Subcutaneous abdominal adipose tissue (tissue), 5 donors: ENCODE data around the gene CREB3.

Experiments
- H3K27ac ChIP-seq: one replicate; pipeline ENCODE4 v1.7.0; 2013; ENCODE audit warnings: low read depth, mild to moderate bottlenecking, inconsistent platforms, low read length, moderate library complexity
- H3K27me3 ChIP-seq, 5 donors: one replicate each; pipeline ENCODE4 v1.7.0; 2013; ENCODE audit warnings: low read length in 5 of 5, inconsistent platforms in 1 of 5; ENCODE audit not compliant: control insufficient read depth in 5 of 5, insufficient read depth in 4 of 5
- H3K36me3 ChIP-seq, 5 donors: one replicate each; pipeline ENCODE4 v1.7.0; 2013; ENCODE audit warnings: low read length in 5 of 5; ENCODE audit not compliant: control insufficient read depth in 5 of 5, insufficient read depth in 5 of 5
- H3K4me1 ChIP-seq, 5 donors: one replicate each; pipeline ENCODE4 v1.7.0; 2013; ENCODE audit warnings: low read length in 5 of 5, mild to moderate bottlenecking in 3 of 5, moderate library complexity in 1 of 5; ENCODE audit not compliant: control insufficient read depth in 5 of 5, insufficient read depth in 5 of 5
- H3K4me3 ChIP-seq, 5 donors: one replicate each; pipeline ENCODE4 v1.7.0; 2013; ENCODE audit warnings: low read length in 5 of 5, low read depth in 1 of 5
- H3K9ac ChIP-seq, 5 donors: one replicate each; pipeline ENCODE4 v1.7.0; 2013; ENCODE audit warnings: low read length in 5 of 5, mild to moderate bottlenecking in 4 of 5, moderate library complexity in 3 of 5
- H3K9me3 ChIP-seq, 5 donors: one replicate each; pipeline ENCODE4 v1.7.0; 2013; ENCODE audit warnings: low read length in 5 of 5; ENCODE audit not compliant: control insufficient read depth in 5 of 5
- donor health status: healthy.
- donor health status: healthy.
- donor health status: healthy.
- donor health status: healthy.
- donor health status: healthy.

CREB3 gene

GRCh38 chr9:35755071-35755470, 22.6 kb downstream of the CREB3 start:
- no peak overlapping the region for H3K27ac ChIP-seq
- H3K27me3 ChIP-seq: no peaks in the 10 kb centered on the region
- H3K4me1 ChIP-seq: peaks cover 5 to 44% (median 36%) of the 10 kb centered on the region in 5 donors
- H3K9me3 ChIP-seq: no peaks in the 10 kb centered on the region
- H3K4me3 ChIP-seq: no peak overlapping the region
- peaks cover 8 to 47% (median 43%) of the 10 kb centered on the region in 5 donors for H3K36me3 ChIP-seq
- no peak overlapping the region for H3K9ac ChIP-seq

- H3K4me3 ChIP-seq: peak overlapping the region; percentile 42 to 66 (median 59)
- H3K27ac ChIP-seq: peak overlapping the region; percentile 95
- H3K36me3 ChIP-seq: peaks cover 8 to 37% (median 31%) of the 10 kb centered on the region in 5 donors
- H3K9me3 ChIP-seq: no peaks in the 10 kb centered on the region
- H3K4me1 ChIP-seq: peaks cover 5 to 38% (median 32%) of the 10 kb centered on the region in 5 donors
- H3K27me3 ChIP-seq: no peaks in the 10 kb centered on the region
- peak overlapping the region in 3 of 5 donors; percentile 50 to 79 (median 78) for H3K9ac ChIP-seq
Measured at GRCh38 chr9:35756275-35757225, 24.1 kb downstream of the CREB3 start.

DNA sequence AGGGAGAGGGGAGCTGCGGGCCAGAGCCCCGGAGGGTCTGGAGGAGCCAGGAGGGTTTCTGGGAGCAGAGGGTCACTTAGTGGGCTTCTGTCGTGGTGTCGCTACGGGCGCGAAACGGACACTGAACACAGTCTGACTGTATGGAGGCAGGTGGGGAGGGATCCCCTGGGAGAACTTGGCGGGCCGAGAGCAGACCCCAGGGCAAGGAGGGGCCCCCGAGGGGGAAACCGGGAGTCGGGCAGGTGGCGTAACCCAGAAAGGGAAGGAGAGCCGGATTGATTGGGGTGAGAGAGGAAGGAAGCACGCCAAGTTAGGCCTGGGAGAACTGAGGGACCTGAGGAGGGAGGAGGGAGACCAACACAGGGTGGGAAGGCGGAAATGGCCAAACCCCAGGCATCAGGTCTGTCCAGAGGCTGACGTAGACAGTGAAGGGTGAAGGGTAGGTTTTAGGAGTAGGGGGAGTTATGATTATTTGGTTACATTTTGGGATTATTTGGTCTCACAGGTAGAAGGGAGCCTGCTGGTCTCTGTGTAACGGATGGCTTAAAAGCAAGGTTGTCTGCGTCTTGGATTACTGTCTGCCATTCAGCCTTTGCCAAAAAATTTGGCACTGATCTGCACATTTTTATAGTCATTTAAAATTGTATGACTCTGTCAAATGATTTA, 24.9 kb downstream of the CREB3 start:
- H3K4me1 ChIP-seq: peaks cover 5 to 38% (median 32%) of the 10 kb centered on the region in 5 donors
- H3K9ac ChIP-seq: peak overlapping the region in 4 of 5 donors; percentile 74 to 89 (median 78)
- H3K9me3 ChIP-seq: no peaks in the 10 kb centered on the region

GRCh38 chr9:35757892-35758275, 25.4 kb downstream of the CREB3 start:
- Histone ChIP-seq H3K4me1 (peaks cover 5 to 38% (median 32%) of the 10 kb centered on the region in 5 donors), H3K27me3 (no peaks in the 10 kb centered on the region), H3K36me3 (peaks cover 3 to 24% (median 18%) of the 10 kb centered on the region in 5 donors), H3K27ac (peak overlapping the region; percentile 95), H3K9ac (peak overlapping the region in 3 of 5 donors; percentile 40 to 89 (median 78)), H3K9me3 (no peaks in the 10 kb centered on the region), H3K4me3 (no peak overlapping the region)

More for the DNA sequence above, 24.9 kb downstream of the CREB3 start:
- H3K27ac ChIP-seq: peak overlapping the region; percentile 95
- peak overlapping the region; percentile 43 to 66 (median 59) for H3K4me3 ChIP-seq
- H3K36me3 ChIP-seq: peaks cover 5 to 29% (median 23%) of the 10 kb centered on the region in 5 donors
- H3K27me3 ChIP-seq: no peaks in the 10 kb centered on the region

DNA sequence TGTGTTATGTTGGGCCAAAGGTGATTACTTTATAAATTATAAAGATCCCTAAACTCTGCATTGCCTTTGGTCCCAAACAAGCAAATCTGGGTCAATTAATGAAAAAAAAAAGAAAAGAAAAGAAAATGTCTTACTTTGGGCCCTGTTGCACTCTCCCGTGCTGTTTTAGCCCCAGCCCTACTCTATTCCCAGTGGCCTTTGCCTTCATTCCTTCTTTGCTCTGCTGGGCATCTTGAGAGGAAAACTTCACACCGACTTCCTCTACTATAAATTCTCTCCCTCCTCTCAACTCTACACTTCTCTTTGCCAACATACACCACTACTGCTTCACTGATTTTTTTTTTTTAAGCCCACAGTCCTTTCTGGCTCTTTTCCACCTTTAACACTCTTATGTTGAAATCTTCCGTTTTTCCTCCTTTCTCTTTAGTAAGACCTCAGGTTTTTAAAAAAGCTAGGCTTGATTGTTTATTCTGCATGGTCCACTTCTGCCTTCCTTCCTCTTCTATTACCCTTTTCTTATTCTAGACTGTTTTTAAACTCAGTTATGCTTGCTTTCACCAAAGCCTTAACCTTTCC, 26.1 kb downstream of the CREB3 start:
- Histone ChIP-seq H3K4me3 (no peak overlapping the region), H3K9ac (peak overlapping the region in 2 of 5 donors; percentile 15 to 16), H3K27ac (peak overlapping the region; percentile 95), H3K4me1 (peaks cover 5 to 38% (median 32%) of the 10 kb centered on the region in 5 donors), H3K36me3 (peaks cover 3 to 17% (median 11%) of the 10 kb centered on the region in 5 donors), H3K9me3 (no peaks in the 10 kb centered on the region), H3K27me3 (no peaks in the 10 kb centered on the region)

GRCh38 chr9:35759795-35760194, 27.3 kb downstream of the CREB3 start:
- H3K9ac ChIP-seq: no peak overlapping the region
- no peaks in the 10 kb centered on the region for H3K27me3 ChIP-seq
- peaks cover 5 to 38% (median 32%) of the 10 kb centered on the region in 5 donors for H3K4me1 ChIP-seq
- H3K36me3 ChIP-seq: peaks cover 0 to 5% (median 3%) of the 10 kb centered on the region in 5 donors
- no peak overlapping the region for H3K27ac ChIP-seq
- H3K4me3 ChIP-seq: no peak overlapping the region
- no peaks in the 10 kb centered on the region for H3K9me3 ChIP-seq

- Histone ChIP-seq H3K9me3 (no peaks in the 10 kb centered on the region), H3K9ac (no peak overlapping the region), H3K36me3 (no peaks in the 10 kb centered on the region), H3K27ac (no peak overlapping the region), H3K4me3 (no peak overlapping the region), H3K27me3 (no peaks in the 10 kb centered on the region), H3K4me1 (peaks cover 5 to 38% (median 32%) of the 10 kb centered on the region in 5 donors)
Measured at GRCh38 chr9:35760651-35761050, 28.2 kb downstream of the CREB3 start.

DNA sequence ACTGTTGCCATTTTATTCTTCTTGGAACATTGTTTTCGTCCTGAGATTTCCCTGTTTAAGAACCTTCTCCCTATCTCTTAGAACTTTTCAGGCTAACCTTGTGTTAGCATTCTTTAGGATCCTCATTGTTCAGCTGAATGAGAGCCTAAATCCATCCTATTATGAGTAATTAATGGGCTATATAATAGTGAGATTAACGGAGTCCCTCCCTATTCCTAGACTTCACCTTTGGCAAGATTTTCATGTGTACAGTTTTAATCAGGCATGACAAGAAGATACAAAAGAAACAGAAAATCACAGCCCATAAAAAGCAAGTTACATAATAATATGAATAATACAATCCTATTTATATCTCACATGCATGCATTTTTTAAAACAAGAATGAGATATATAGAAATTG, 30.7 kb downstream of the CREB3 start:
- Histone ChIP-seq H3K27me3 (no peaks in the 10 kb centered on the region), H3K4me3 (no peak overlapping the region), H3K27ac (no peak overlapping the region), H3K36me3 (no peaks in the 10 kb centered on the region), H3K9me3 (no peaks in the 10 kb centered on the region), H3K9ac (no peak overlapping the region), H3K4me1 (peaks cover 2 to 16% (median 11%) of the 10 kb centered on the region in 5 donors)

- Histone ChIP-seq H3K4me3 (no peak overlapping the region), H3K4me1 (peaks cover 2 to 10% (median 5%) of the 10 kb centered on the region in 5 donors), H3K27me3 (no peaks in the 10 kb centered on the region), H3K9me3 (no peaks in the 10 kb centered on the region), H3K27ac (no peak overlapping the region), H3K9ac (no peak overlapping the region), H3K36me3 (no peaks in the 10 kb centered on the region)
Measured at GRCh38 chr9:35763803-35764202, 31.3 kb downstream of the CREB3 start.
